ENCODE measurements around the gene MDN1. TPM values are rescaled to one million over a fixed set of nuclear protein-coding genes. Genes with fewer than 3 reads are reported as not detected.
"Not testable (repeated sequence)": the region's sequence is repeated elsewhere in the genome, so short reads cannot be mapped to it uniquely, and the experiment has no call there.

The MDN1 gene
- total and polyA plus RNA-seq, 2 of the 4 experiments (the other 2 are of a cell fraction) = 7.7 to 26.7 TPM

DNA sequence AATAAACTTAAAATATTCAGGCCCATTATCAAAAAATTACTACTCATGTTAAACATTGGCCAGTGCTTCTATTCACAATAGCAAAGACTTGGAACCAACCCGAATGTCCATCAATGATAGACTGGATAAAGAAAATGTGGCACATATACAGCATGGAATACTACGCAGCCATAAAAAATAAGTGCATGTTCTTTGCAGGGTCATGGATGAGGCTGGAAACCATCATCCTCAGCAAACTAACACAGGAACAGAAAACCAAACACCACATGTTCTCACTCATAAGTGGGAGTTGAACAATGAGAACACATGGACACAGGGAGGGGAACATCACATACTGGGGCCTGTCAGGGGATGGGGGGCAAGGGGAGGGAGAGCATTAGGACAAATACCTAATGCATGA, 88.3 kb downstream of the MDN1 start:
- not testable (repeated sequence) for H2BK20ac ChIP-seq (ENCODE audit: low read depth, low read length)

More for the DNA sequence above, 88.3 kb downstream of the MDN1 start:
- WGBS, 2 experiments (ENCODE audit: extremely low coverage in 2 of 2, insufficient read length in 1 of 2) = no CpG with 5 or more reads among the region's 2 CpGs
- POLR2A ChIA-PET (ENCODE audit: unreplicated experiment); H3K23ac ChIP-seq (ENCODE audit: low read depth, low read length); H2AK5ac ChIP-seq (ENCODE audit: low read depth, low read length); H2AK9ac ChIP-seq (replicated peaks; ENCODE audit: low read depth, low read length, poor library complexity); ATAC-seq (ENCODE audit: low read depth); H2AFZ ChIP-seq (replicated peaks; ENCODE audit: low read length, poor library complexity); H4K91ac ChIP-seq (ENCODE audit: insufficient read depth, low read depth, low read length); H3K27ac ChIP-seq (ENCODE audit: insufficient read depth, low read length); H3K9me1 ChIP-seq (ENCODE audit: insufficient read depth, low read length); H3K18ac ChIP-seq (ENCODE audit: low read depth, low read length); H2BK5ac ChIP-seq (ENCODE audit: low read depth, low read length, poor library complexity, severe bottlenecking); H3K14ac ChIP-seq (replicated peaks; ENCODE audit: low read depth, low read length); H3K9me3 ChIP-seq (ENCODE audit: control insufficient read depth, insufficient read depth, low read length); DNase-seq; dilution Hi-C loops (cut with HindIII; ENCODE audit: low sequenced_read_pairs, unreplicated experiment); H4K5ac ChIP-seq (ENCODE audit: low read depth, low read length); in situ Hi-C loops (cut with MboI; ENCODE audit: low sequenced_read_pairs); H3K27me3 ChIP-seq (ENCODE audit: control insufficient read depth, insufficient read depth, low read length); intact Hi-C loops (cut with micrococcal nuclease); BruUV-seq (replicated peaks); H3K4ac ChIP-seq (ENCODE audit: low read depth, low read length); H3K4me2 ChIP-seq (ENCODE audit: low read depth, low read length); H2BK15ac ChIP-seq (ENCODE audit: low read depth, low read length); CTCF ChIA-PET; H4K8ac ChIP-seq (ENCODE audit: low read depth in 2 of 2, low read length in 2 of 2); H3K4me1 ChIP-seq (ENCODE audit: control insufficient read depth, insufficient read depth, low read length); H3K79me1 ChIP-seq (ENCODE audit: low read depth in 1 of 2, low read length in 2 of 2); H3K9ac ChIP-seq (ENCODE audit: low read depth, low read length); H3K56ac ChIP-seq (ENCODE audit: extremely low read depth, insufficient read depth, low read length); H3K4me3 ChIP-seq (ENCODE audit: insufficient read depth, low read depth, low read length); H4K20me1 ChIP-seq (ENCODE audit: insufficient read depth, low read length); H2BK120ac ChIP-seq (ENCODE audit: low read depth, low read length): not testable (repeated sequence)
- peaks cover 23% of the 10 kb centered on the region for H3K36me3 ChIP-seq (ENCODE audit: control insufficient read depth, insufficient read depth, low read length)
